Measurements from ENCODE around the gene SLN.

The SLN gene

GRCh38 chr11:107751082-107751481 lies 39.2 kb upstream of the SLN start:
- Histone ChIP-seq H3K9ac (ENCODE audit: insufficient read length, low read depth) (no peak overlapping the region), H3K4me3 (ENCODE audit: insufficient read length, low read depth) (no peak overlapping the region), H3K4me1 (ENCODE audit: insufficient read depth, insufficient read length) (peaks cover 2% of the 10 kb centered on the region), H3K9me3 (ENCODE audit: insufficient read depth, low read length) (no peaks in the 10 kb centered on the region), H3K27me3 (ENCODE audit: insufficient read depth, insufficient read length) (no peaks in the 10 kb centered on the region), H3K36me3 (ENCODE audit: insufficient read depth, insufficient read length, low read length) (no peaks in the 10 kb centered on the region)
- TF ChIP-seq YY1 (IDR thresholded peaks at IDR 0.05; ENCODE audit: insufficient read depth, insufficient read length): no peak
- no peak for TF ChIP-seq ZNF274 (IDR thresholded peaks at IDR 0.05; ENCODE audit: low read depth, low read length)
- no peak for TF ChIP-seq SUZ12 (IDR thresholded peaks at IDR 0.05; ENCODE audit: extremely low read depth, insufficient read depth, insufficient read length)
- DNase-seq (ENCODE audit: low read depth, low spot score): no peak

GRCh38 chr11:107750313-107750712 lies 38.5 kb upstream of the SLN start:
- Histone ChIP-seq H3K4me3 (ENCODE audit: insufficient read length, low read depth) (no peak overlapping the region), H3K36me3 (ENCODE audit: insufficient read depth, insufficient read length, low read length) (no peaks in the 10 kb centered on the region), H3K9ac (ENCODE audit: insufficient read length, low read depth) (no peak overlapping the region), H3K4me1 (ENCODE audit: insufficient read depth, insufficient read length) (peaks cover 2% of the 10 kb centered on the region), H3K9me3 (ENCODE audit: insufficient read depth, low read length) (no peaks in the 10 kb centered on the region), H3K27me3 (ENCODE audit: insufficient read depth, insufficient read length) (no peaks in the 10 kb centered on the region)
- no peak for DNase-seq (ENCODE audit: low read depth, low spot score)
- no peak for TF ChIP-seq ZNF274 (IDR thresholded peaks at IDR 0.05; ENCODE audit: low read depth, low read length)
- TF ChIP-seq SUZ12 (IDR thresholded peaks at IDR 0.05; ENCODE audit: extremely low read depth, insufficient read depth, insufficient read length): no peak
- TF ChIP-seq YY1 (IDR thresholded peaks at IDR 0.05; ENCODE audit: insufficient read depth, insufficient read length): no peak

- Histone ChIP-seq H3K4me3 (ENCODE audit: insufficient read length, low read depth) (no peak overlapping the region), H3K36me3 (ENCODE audit: insufficient read depth, insufficient read length, low read length) (no peaks in the 10 kb centered on the region), H3K9ac (ENCODE audit: insufficient read length, low read depth) (no peak overlapping the region), H3K9me3 (ENCODE audit: insufficient read depth, low read length) (no peaks in the 10 kb centered on the region), H3K27me3 (ENCODE audit: insufficient read depth, insufficient read length) (no peaks in the 10 kb centered on the region), H3K4me1 (ENCODE audit: insufficient read depth, insufficient read length) (peaks cover 2% of the 10 kb centered on the region)
- TF ChIP-seq YY1 (IDR thresholded peaks at IDR 0.05; ENCODE audit: insufficient read depth, insufficient read length) (no peak), SUZ12 (IDR thresholded peaks at IDR 0.05; ENCODE audit: extremely low read depth, insufficient read depth, insufficient read length) (no peak), ZNF274 (IDR thresholded peaks at IDR 0.05; ENCODE audit: low read depth, low read length) (no peak)
- no peak for DNase-seq (ENCODE audit: low read depth, low spot score)
Observed at GRCh38 chr11:107747622-107748021, 35.8 kb upstream of the SLN start.

- no peaks in the 10 kb centered on the region for H3K27me3 ChIP-seq (ENCODE audit: insufficient read depth, insufficient read length)
- no peak for DNase-seq (ENCODE audit: low read depth, low spot score)
- H3K9ac ChIP-seq (ENCODE audit: insufficient read length, low read depth): no peak overlapping the region
- H3K4me3 ChIP-seq (ENCODE audit: insufficient read length, low read depth): no peak overlapping the region
- no peaks in the 10 kb centered on the region for H3K9me3 ChIP-seq (ENCODE audit: insufficient read depth, low read length)
- H3K36me3 ChIP-seq (ENCODE audit: insufficient read depth, insufficient read length, low read length): no peaks in the 10 kb centered on the region
- TF ChIP-seq SUZ12 (IDR thresholded peaks at IDR 0.05; ENCODE audit: extremely low read depth, insufficient read depth, insufficient read length): no peak
- no peak for TF ChIP-seq YY1 (IDR thresholded peaks at IDR 0.05; ENCODE audit: insufficient read depth, insufficient read length)
- peaks cover 2% of the 10 kb centered on the region for H3K4me1 ChIP-seq (ENCODE audit: insufficient read depth, insufficient read length)
Observed at GRCh38 chr11:107744736-107745135, 32.9 kb upstream of the SLN start.

GRCh38 chr11:107743191-107743590 lies 31.3 kb upstream of the SLN start:
- Histone ChIP-seq H3K9me3 (ENCODE audit: insufficient read depth, low read length) (no peaks in the 10 kb centered on the region), H3K27me3 (ENCODE audit: insufficient read depth, insufficient read length) (no peaks in the 10 kb centered on the region), H3K36me3 (ENCODE audit: insufficient read depth, insufficient read length, low read length) (no peaks in the 10 kb centered on the region), H3K4me1 (ENCODE audit: insufficient read depth, insufficient read length) (peaks cover 2% of the 10 kb centered on the region), H3K9ac (ENCODE audit: insufficient read length, low read depth) (no peak overlapping the region), H3K4me3 (ENCODE audit: insufficient read length, low read depth) (no peak overlapping the region)
- TF ChIP-seq SUZ12 (IDR thresholded peaks at IDR 0.05; ENCODE audit: extremely low read depth, insufficient read depth, insufficient read length): no peak
- no peak for TF ChIP-seq ZNF274 (IDR thresholded peaks at IDR 0.05; ENCODE audit: low read depth, low read length)
- no peak for TF ChIP-seq YY1 (IDR thresholded peaks at IDR 0.05; ENCODE audit: insufficient read depth, insufficient read length)
- DNase-seq (ENCODE audit: low read depth, low spot score): no peak

- no peaks in the 10 kb centered on the region for H3K4me1 ChIP-seq (ENCODE audit: insufficient read depth, insufficient read length)
- no peaks in the 10 kb centered on the region for H3K9me3 ChIP-seq (ENCODE audit: insufficient read depth, low read length)
- no peak for TF ChIP-seq YY1 (IDR thresholded peaks at IDR 0.05; ENCODE audit: insufficient read depth, insufficient read length)
- no peak for TF ChIP-seq ZNF274 (IDR thresholded peaks at IDR 0.05; ENCODE audit: low read depth, low read length)
- TF ChIP-seq SUZ12 (IDR thresholded peaks at IDR 0.05; ENCODE audit: extremely low read depth, insufficient read depth, insufficient read length): no peak
- H3K36me3 ChIP-seq (ENCODE audit: insufficient read depth, insufficient read length, low read length): no peaks in the 10 kb centered on the region
- no peaks in the 10 kb centered on the region for H3K27me3 ChIP-seq (ENCODE audit: insufficient read depth, insufficient read length)
- peak; percentile 11 for DNase-seq (ENCODE audit: low read depth, low spot score)
- H3K9ac ChIP-seq (ENCODE audit: insufficient read length, low read depth): no peak overlapping the region
- no peak overlapping the region for H3K4me3 ChIP-seq (ENCODE audit: insufficient read length, low read depth)
Observed at GRCh38 chr11:107741044-107741823, 29.4 kb upstream of the SLN start.

- no peak for DNase-seq (ENCODE audit: low read depth, low spot score)
- no peaks in the 10 kb centered on the region for H3K27me3 ChIP-seq (ENCODE audit: insufficient read depth, insufficient read length)
- H3K9ac ChIP-seq (ENCODE audit: insufficient read length, low read depth): no peak overlapping the region
- TF ChIP-seq YY1 (IDR thresholded peaks at IDR 0.05; ENCODE audit: insufficient read depth, insufficient read length): no peak
- TF ChIP-seq SUZ12 (IDR thresholded peaks at IDR 0.05; ENCODE audit: extremely low read depth, insufficient read depth, insufficient read length): no peak
- no peak for TF ChIP-seq ZNF274 (IDR thresholded peaks at IDR 0.05; ENCODE audit: low read depth, low read length)
- no peaks in the 10 kb centered on the region for H3K4me1 ChIP-seq (ENCODE audit: insufficient read depth, insufficient read length)
- no peak overlapping the region for H3K4me3 ChIP-seq (ENCODE audit: insufficient read length, low read depth)
- H3K36me3 ChIP-seq (ENCODE audit: insufficient read depth, insufficient read length, low read length): no peaks in the 10 kb centered on the region
- no peaks in the 10 kb centered on the region for H3K9me3 ChIP-seq (ENCODE audit: insufficient read depth, low read length)
Observed at GRCh38 chr11:107740271-107740670, 28.4 kb upstream of the SLN start.

All from NT2/D1 (cell line).